B cell (primary cell): ENCODE data around the gene ARRB1. TPM values are rescaled to one million over a fixed set of nuclear protein-coding genes. Genes with fewer than 3 reads are reported as not detected.

Experiments used
- ATAC-seq: fragments of 200-7000 bp; cut with Tn5 transposase; one replicate; pipeline ENCODE4 v1.10.0; 2021; ENCODE audit warnings: low read depth, mild to moderate bottlenecking, moderate number of reproducible peaks, moderate library complexity
- CTCF ChIA-PET: fragments of 350-600 bp; sonication (Branson Sonifier 250); formaldehyde crosslinking; loops from one replicate; lab custom pipeline; 2021; ENCODE audit warnings: antibody characterized with exemption, inconsistent platforms; lab: Charles Lee
- POLR2A ChIA-PET: fragments of 350-600 bp; sonication (Branson Sonifier 250); formaldehyde crosslinking; loops from one replicate; lab custom pipeline; 2021; ENCODE audit warnings: antibody characterized with exemption; lab: Charles Lee
- DNase-seq: peaks from one replicate; pipeline ENCODE4 v3.0.0; 2013
- H2AFZ ChIP-seq: 2 replicates; pipeline ENCODE4 v1.6.1; 2012; ENCODE audit warnings: mild to moderate bottlenecking, low read depth, low read length; ENCODE audit not compliant: insufficient read depth, poor library complexity, severe bottlenecking
- H3K27ac ChIP-seq, 2 donors: 1 replicate in 1 of 2; 2 replicates in 1 of 2; pipeline ENCODE4 v1.5.1; 2012 to 2013; ENCODE audit warnings: low read length in 2 of 2, mild to moderate bottlenecking in 2 of 2, moderate library complexity in 1 of 2
- H3K27me3 ChIP-seq, 4 experiments: fragments of 200-600 bp in 1 of 4; sonication (generic) in 1 of 4; replicated peaks in 1 of 4; 1 replicate in 2 of 4; 2 replicates in 2 of 4; pipeline versions ENCODE4 v1.6.1 to v1.7.0; 2013 to 2016; ENCODE audit warnings: low read length in 3 of 4, mild to moderate bottlenecking in 2 of 4, mixed read lengths in 1 of 4, moderate library complexity in 1 of 4; ENCODE audit not compliant: insufficient read depth in 4 of 4, control insufficient read depth in 3 of 4; ENCODE audit errors: control extremely low read depth in 1 of 4
- H3K36me3 ChIP-seq, 2 experiments: replicated peaks in 1 of 2; 1 replicate in 1 of 2; 2 replicates in 1 of 2; pipeline versions ENCODE4 v1.6.1 to v1.7.1; 2013; ENCODE audit warnings: low read length in 1 of 2; ENCODE audit not compliant: insufficient read depth in 2 of 2, control insufficient read depth in 1 of 2; ENCODE audit errors: control extremely low read depth in 1 of 2, extremely low read depth in 1 of 2
- H3K4me1 ChIP-seq, 2 donors: fragments of 200-600 bp in 1 of 2; sonication (generic) in 1 of 2; 1 replicate in 1 of 2; 2 replicates in 1 of 2; pipeline versions ENCODE4 v1.5.1 to v1.6.1; 2013 to 2017; ENCODE audit warnings: low read length in 2 of 2; ENCODE audit not compliant: control insufficient read depth in 2 of 2, insufficient read depth in 2 of 2
- H3K4me2 ChIP-seq: replicated peaks from 2 replicates; pipeline ENCODE3; 2012; ENCODE audit warnings: mild to moderate bottlenecking, low read depth, low read length; ENCODE audit not compliant: poor library complexity, severe bottlenecking
- H3K4me3 ChIP-seq, 5 experiments: fragments of 200-600 bp in 1 of 5; sonication (generic) in 1 of 5; 1 replicate in 3 of 5; 2 replicates in 2 of 5; pipeline versions ENCODE4 v1.5.1 to v1.7.0; 2011 to 2016; ENCODE audit warnings: low read length in 4 of 5, mild to moderate bottlenecking in 4 of 5, low read depth in 2 of 5, control low read depth in 1 of 5, moderate library complexity in 1 of 5; ENCODE audit not compliant: insufficient read depth in 1 of 5; ENCODE audit errors: control extremely low read depth in 1 of 5, extremely low read depth in 1 of 5
- H3K79me2 ChIP-seq: fragments of 200-600 bp; sonication (generic); one replicate; pipeline ENCODE4 v1.6.0; 2016; ENCODE audit warnings: low read length; ENCODE audit not compliant: control insufficient read depth, insufficient read depth
- H3K9ac ChIP-seq: fragments of 200-600 bp; sonication (generic); 2 replicates; pipeline ENCODE4 v1.6.1; 2017; ENCODE audit warnings: mild to moderate bottlenecking, low read length, moderate library complexity
- H3K9me3 ChIP-seq, 3 donors: one replicate each; pipeline versions ENCODE4 v1.6.1 to v1.7.1; 2013; ENCODE audit warnings: low read length in 2 of 3; ENCODE audit not compliant: control insufficient read depth in 2 of 3, insufficient read depth in 1 of 3; ENCODE audit errors: control extremely low read depth in 1 of 3
- H4K20me1 ChIP-seq: 2 replicates; pipeline ENCODE4 v1.6.0; 2012; ENCODE audit warnings: mild to moderate bottlenecking, low read length; ENCODE audit not compliant: insufficient read depth, control insufficient read depth, poor library complexity, severe bottlenecking
- H3K27ac Mint-ChIP-seq: one replicate; pipeline ENCODE4 v1.8.0; 2021; ENCODE audit warnings: mixed read lengths
- H3K27me3 Mint-ChIP-seq: one replicate; pipeline ENCODE4 v1.8.0; 2021; ENCODE audit warnings: mixed read lengths
- H3K4me1 Mint-ChIP-seq: one replicate; pipeline ENCODE4 v1.8.0; 2021; ENCODE audit warnings: mixed read lengths
- H3K4me3 Mint-ChIP-seq: one replicate; pipeline ENCODE4 v1.8.0; 2021; ENCODE audit warnings: mixed read lengths
- H3K9me3 Mint-ChIP-seq: one replicate; pipeline ENCODE4 v1.8.0; 2022; ENCODE audit warnings: mixed read lengths; ENCODE audit not compliant: insufficient read depth
- EZH2 ChIP-seq: IDR thresholded peaks from 2 replicates; pipeline ENCODE4 v1.6.1; 2012; ENCODE audit warnings: borderline replicate concordance, low read depth, mild to moderate bottlenecking, moderate library complexity, low read length; ENCODE audit not compliant: insufficient read depth, poor library complexity, severe bottlenecking
- WGBS: methylation state at CpG from one replicate; pipeline ENCODE4 v1.1.5; 2013; ENCODE audit warnings: missing lambda C conversion rate; ENCODE audit not compliant: insufficient coverage; 5-methylcytosine and 5-hydroxymethylcytosine counted together
- intact Hi-C: fragments of 100-400 bp; cut with micrococcal nuclease; formaldehyde crosslinking; loops from one replicate; pipeline ENCODE4 v1.10.0; 2022
- polyA plus RNA-seq: library from polyadenylated mRNA; depleted of rRNA; stranded (reverse); fragments of >200 nt; gene quantifications from 2 replicates; pipeline ENCODE4 v1.2.3, GENCODE V29; 2012
- total RNA-seq, 2 donors: library from RNA; stranded (reverse); fragments of 120-200 nt in 1 of 2; gene quantifications; 1 replicate in 1 of 2; 2 replicates in 1 of 2; pipeline versions ENCODE4 v1.2.3 to v1.2.4, GENCODE V29; 2013 to 2022
- TF ChIP-seq, protein P1 (sequence below): fragments of 200-600 bp; IDR thresholded peaks from one replicate; pipeline ENCODE4 v1.8.0; 2022; ENCODE audit warnings: antibody characterized with exemption, mild to moderate bottlenecking

Gene ARRB1
- total and polyA plus RNA-seq, 2 donors (not counting 1 experiment from before 2014, with no cell fraction given): 1.0 to 1.9 TPM

DNA sequence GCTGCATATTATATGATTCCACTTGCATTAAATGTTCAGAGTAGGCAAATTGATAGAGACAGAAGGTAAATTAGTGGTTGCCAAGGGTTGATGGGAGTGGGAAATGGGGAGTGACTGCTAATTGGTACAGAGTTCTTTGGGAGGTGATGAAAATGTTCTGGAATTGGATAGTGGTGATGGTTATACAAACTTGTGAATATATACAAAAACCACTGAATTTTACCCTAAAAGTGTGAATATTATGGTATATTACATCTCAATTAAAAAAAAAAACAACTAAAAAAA, 52.5 kb downstream of the ARRB1 start:
- H3K27ac ChIP-seq: no peak overlapping the region
- no peak for TF ChIP-seq EZH2
- TF ChIP-seq, protein P1, sequence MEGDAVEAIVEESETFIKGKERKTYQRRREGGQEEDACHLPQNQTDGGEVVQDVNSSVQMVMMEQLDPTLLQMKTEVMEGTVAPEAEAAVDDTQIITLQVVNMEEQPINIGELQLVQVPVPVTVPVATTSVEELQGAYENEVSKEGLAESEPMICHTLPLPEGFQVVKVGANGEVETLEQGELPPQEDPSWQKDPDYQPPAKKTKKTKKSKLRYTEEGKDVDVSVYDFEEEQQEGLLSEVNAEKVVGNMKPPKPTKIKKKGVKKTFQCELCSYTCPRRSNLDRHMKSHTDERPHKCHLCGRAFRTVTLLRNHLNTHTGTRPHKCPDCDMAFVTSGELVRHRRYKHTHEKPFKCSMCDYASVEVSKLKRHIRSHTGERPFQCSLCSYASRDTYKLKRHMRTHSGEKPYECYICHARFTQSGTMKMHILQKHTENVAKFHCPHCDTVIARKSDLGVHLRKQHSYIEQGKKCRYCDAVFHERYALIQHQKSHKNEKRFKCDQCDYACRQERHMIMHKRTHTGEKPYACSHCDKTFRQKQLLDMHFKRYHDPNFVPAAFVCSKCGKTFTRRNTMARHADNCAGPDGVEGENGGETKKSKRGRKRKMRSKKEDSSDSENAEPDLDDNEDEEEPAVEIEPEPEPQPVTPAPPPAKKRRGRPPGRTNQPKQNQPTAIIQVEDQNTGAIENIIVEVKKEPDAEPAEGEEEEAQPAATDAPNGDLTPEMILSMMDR: no peak
- H3K4me2 ChIP-seq: no peak overlapping the region
- Mint-ChIP-seq H3K4me3 (no peak overlapping the region), H3K9me3 (no peaks in the 10 kb centered on the region), H3K27me3 (peaks cover 5% of the 10 kb centered on the region), H3K27ac (no peak overlapping the region), H3K4me1 (no peaks in the 10 kb centered on the region)
- no peaks in the 10 kb centered on the region for H3K36me3 ChIP-seq
- no peaks in the 10 kb centered on the region for H4K20me1 ChIP-seq
- H3K9me3 ChIP-seq: peaks cover 0 to 2% (median 0%) of the 10 kb centered on the region in 3 donors
- no peak overlapping the region for H3K9ac ChIP-seq
- POLR2A ChIA-PET: no interaction called here
- no peaks in the 10 kb centered on the region for H3K79me2 ChIP-seq
- no peaks in the 10 kb centered on the region for H3K27me3 ChIP-seq
- no peak for DNase-seq
- no peak overlapping the region for H2AFZ ChIP-seq
- intact Hi-C loops: no loop called here
- no peak overlapping the region for H3K4me3 ChIP-seq
- ATAC-seq: no peak
- no peaks in the 10 kb centered on the region for H3K4me1 ChIP-seq
- CTCF ChIA-PET: no interaction called here

DNA sequence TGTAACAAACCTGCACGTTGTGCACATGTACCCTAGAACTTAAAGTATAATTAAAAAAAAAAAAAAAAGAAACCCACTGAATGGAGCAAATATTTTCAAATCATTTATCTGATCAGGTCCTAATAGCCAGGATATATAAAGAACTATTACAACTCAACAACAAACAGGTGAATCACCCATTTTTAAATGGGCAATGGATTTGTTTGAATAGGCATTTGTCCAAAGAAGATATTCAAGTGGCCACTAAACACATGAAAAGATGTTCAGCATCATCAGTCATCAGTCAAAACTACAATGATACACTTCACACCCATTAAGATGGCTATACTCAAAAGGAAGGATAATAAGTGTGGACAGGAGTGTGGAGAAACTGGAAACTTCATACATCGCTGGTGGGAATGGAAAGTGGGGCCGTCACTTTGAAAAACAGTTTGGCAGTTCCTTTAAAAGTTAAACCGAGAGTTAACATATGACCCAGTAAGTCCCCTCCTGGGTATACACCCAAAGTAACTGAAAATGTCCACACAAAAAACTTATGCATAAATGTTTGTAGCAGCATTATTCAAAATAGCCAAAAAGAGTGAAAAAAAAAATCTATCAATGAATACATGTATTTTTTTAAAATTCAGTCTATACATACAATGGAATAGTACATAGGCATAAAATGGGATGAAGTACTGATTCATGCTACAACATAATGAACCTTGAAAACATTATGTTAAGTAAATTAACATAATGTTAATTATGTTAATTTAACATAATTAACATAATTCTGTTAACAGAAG, 53.1 kb downstream of the ARRB1 start:
- H3K79me2 ChIP-seq: no peaks in the 10 kb centered on the region
- H3K36me3 ChIP-seq: no peaks in the 10 kb centered on the region
- Mint-ChIP-seq H3K27ac (no peak overlapping the region), H3K9me3 (no peaks in the 10 kb centered on the region), H3K27me3 (peaks cover 7% of the 10 kb centered on the region), H3K4me3 (no peak overlapping the region), H3K4me1 (no peaks in the 10 kb centered on the region)
- intact Hi-C loops: no loop called here
- H3K4me2 ChIP-seq: no peak overlapping the region
- H3K27ac ChIP-seq: no peak overlapping the region
- H2AFZ ChIP-seq: no peak overlapping the region
- peaks cover 0 to 2% (median 0%) of the 10 kb centered on the region in 3 donors for H3K9me3 ChIP-seq
- H4K20me1 ChIP-seq: no peaks in the 10 kb centered on the region
- ChIA-PET CTCF (no interaction called here), POLR2A (no interaction called here)
- H3K4me3 ChIP-seq: no peak overlapping the region
- no peaks in the 10 kb centered on the region for H3K4me1 ChIP-seq
- no CpG with 5 or more reads among the region's 4 CpGs for WGBS
- TF ChIP-seq, protein P1: no peak
- H3K27me3 ChIP-seq: no peaks in the 10 kb centered on the region
- DNase-seq: no peak
- H3K9ac ChIP-seq: no peak overlapping the region
- ATAC-seq: no peak
